Mesothelial cell of epicardium (in vitro differentiated cells): ENCODE data around the gene ZNF532. TPM values are rescaled to one million over a fixed set of nuclear protein-coding genes. Genes with fewer than 3 reads are reported as not detected.

Experiments
- DNase-seq, 2 experiments: peaks; one replicate each; pipeline ENCODE4 v3.0.0; 2021; ENCODE audit warnings: low spot score in 2 of 2; ENCODE audit not compliant: unreplicated experiment in 2 of 2
- H3K27ac Mint-ChIP-seq: 2 replicates; pipeline ENCODE4 v1.8.0; 2021; ENCODE audit warnings: mixed read lengths
- H3K27me3 Mint-ChIP-seq: 2 replicates; pipeline ENCODE4 v1.8.0; 2021; ENCODE audit warnings: low read depth, mixed read lengths
- H3K36me3 Mint-ChIP-seq: 2 replicates; pipeline ENCODE4 v1.8.0; 2021; ENCODE audit warnings: mixed read lengths
- H3K4me1 Mint-ChIP-seq: 2 replicates; pipeline ENCODE4 v1.8.0; 2021; ENCODE audit warnings: mixed read lengths
- H3K4me3 Mint-ChIP-seq: 2 replicates; pipeline ENCODE4 v1.8.0; 2021; ENCODE audit warnings: mild to moderate bottlenecking, moderate library complexity, mixed read lengths
- H3K9me3 Mint-ChIP-seq: 2 replicates; pipeline ENCODE4 v1.8.0; 2021; ENCODE audit warnings: mixed read lengths
- total RNA-seq: library from RNA; stranded (reverse); gene quantifications from 3 replicates; pipeline ENCODE4 v1.2.1, GENCODE V29; 2021
- TF ChIP-seq, protein P1 (sequence below): fragments of 200-600 bp; sonication (generic); IDR thresholded peaks from one replicate; pipeline ENCODE4 v1.5.0; 2021; ENCODE audit warnings: antibody characterized with exemption; ENCODE audit not compliant: unreplicated experiment

The ZNF532 gene
- total RNA-seq, 1 donor from 2014 or later = 188 TPM

DNA sequence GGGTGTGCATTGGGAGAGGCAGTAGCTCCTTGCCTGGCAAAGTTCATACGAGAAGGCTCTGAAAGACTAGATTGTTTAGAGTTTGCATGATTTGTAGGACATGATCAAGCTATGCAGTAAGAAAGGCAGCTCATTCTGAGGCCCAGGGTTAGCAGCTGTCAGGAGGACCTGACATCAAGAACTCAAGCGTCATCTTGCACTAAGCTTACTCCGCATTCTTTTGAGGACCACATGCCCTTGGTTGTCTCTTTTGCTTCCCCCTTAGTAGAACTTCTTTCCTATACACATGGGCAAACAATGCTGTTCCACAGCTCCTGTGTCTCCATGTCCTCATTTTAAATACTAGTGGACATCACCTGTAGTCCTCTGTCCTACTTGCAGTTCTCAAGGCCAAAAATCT, 14.0 kb downstream of the ZNF532 start:
- no peak for DNase-seq
- Mint-ChIP-seq H3K36me3 (peaks cover 48% of the 10 kb centered on the region), H3K4me3 (no peak overlapping the region), H3K9me3 (no peaks in the 10 kb centered on the region), H3K4me1 (peaks cover 40% of the 10 kb centered on the region), H3K27ac (no peak overlapping the region), H3K27me3 (no peaks in the 10 kb centered on the region)
- TF ChIP-seq, protein P1, sequence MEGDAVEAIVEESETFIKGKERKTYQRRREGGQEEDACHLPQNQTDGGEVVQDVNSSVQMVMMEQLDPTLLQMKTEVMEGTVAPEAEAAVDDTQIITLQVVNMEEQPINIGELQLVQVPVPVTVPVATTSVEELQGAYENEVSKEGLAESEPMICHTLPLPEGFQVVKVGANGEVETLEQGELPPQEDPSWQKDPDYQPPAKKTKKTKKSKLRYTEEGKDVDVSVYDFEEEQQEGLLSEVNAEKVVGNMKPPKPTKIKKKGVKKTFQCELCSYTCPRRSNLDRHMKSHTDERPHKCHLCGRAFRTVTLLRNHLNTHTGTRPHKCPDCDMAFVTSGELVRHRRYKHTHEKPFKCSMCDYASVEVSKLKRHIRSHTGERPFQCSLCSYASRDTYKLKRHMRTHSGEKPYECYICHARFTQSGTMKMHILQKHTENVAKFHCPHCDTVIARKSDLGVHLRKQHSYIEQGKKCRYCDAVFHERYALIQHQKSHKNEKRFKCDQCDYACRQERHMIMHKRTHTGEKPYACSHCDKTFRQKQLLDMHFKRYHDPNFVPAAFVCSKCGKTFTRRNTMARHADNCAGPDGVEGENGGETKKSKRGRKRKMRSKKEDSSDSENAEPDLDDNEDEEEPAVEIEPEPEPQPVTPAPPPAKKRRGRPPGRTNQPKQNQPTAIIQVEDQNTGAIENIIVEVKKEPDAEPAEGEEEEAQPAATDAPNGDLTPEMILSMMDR = no peak

- TF ChIP-seq, protein P1 = no peak
- Mint-ChIP-seq H3K9me3 (no peaks in the 10 kb centered on the region), H3K36me3 (peaks cover 33% of the 10 kb centered on the region), H3K27me3 (no peaks in the 10 kb centered on the region), H3K27ac (peak overlapping the region; percentile 52), H3K4me3 (no peak overlapping the region), H3K4me1 (peaks cover 37% of the 10 kb centered on the region)
- no peak for DNase-seq
Measured at GRCh38 chr18:58881477-58881876, 16.8 kb downstream of the ZNF532 start.

DNA sequence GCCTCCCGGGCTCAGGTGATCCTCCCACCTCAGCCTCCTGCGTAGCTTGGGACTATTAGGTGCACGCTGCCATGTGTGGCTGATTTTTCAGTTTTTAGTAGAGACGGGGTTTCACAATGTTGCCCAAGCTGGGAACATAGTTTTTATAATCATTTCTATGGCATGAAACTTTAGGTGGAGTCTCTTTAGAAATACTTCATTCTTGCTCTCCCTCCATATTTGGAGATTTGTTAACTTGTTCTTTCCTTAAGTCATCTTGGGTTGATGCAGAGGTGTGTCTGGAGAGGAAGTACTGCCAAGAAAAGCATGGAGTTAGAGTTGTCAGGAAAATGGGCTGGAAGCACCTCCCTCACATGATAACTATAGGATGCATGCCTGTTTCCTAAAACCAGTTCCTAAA, 17.4 kb downstream of the ZNF532 start:
- H3K27ac Mint-ChIP-seq = peak overlapping the region; percentile 28
- no peaks in the 10 kb centered on the region for H3K9me3 Mint-ChIP-seq
- H3K36me3 Mint-ChIP-seq = peaks cover 30% of the 10 kb centered on the region

DNA sequence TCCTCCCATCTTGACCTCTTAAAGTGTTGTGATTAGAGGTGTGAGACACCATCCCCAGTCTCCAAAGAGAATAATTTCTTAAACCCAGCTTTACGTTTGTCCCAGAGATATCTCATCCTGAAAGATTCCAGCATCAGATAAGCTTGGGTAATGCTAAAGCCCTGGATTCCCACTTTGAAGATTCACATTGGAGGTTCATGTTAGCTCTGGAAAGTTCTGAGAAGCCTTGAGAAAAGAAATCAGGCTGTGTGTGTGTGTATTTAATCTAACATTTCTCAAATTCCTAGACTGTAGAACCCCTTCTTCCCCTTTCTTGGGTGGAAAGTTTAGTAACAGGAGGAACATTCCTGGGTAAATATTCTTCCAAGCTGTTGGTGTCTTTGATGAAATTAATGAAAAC, 18.0 kb downstream of the ZNF532 start:
- H3K27me3 Mint-ChIP-seq = no peaks in the 10 kb centered on the region
- no peak overlapping the region for H3K4me3 Mint-ChIP-seq
- DNase-seq = no peak
- peak overlapping the region; percentile 47 for H3K27ac Mint-ChIP-seq
- peaks cover 49% of the 10 kb centered on the region for H3K4me1 Mint-ChIP-seq
- no peaks in the 10 kb centered on the region for H3K9me3 Mint-ChIP-seq
- TF ChIP-seq, protein P1 = no peak
- H3K36me3 Mint-ChIP-seq = peaks cover 24% of the 10 kb centered on the region

More for the DNA sequence above, 17.4 kb downstream of the ZNF532 start:
- TF ChIP-seq, protein P1 = no peak
- H3K27me3 Mint-ChIP-seq = no peaks in the 10 kb centered on the region
- H3K4me1 Mint-ChIP-seq = peaks cover 43% of the 10 kb centered on the region
- DNase-seq = no peak
- no peak overlapping the region for H3K4me3 Mint-ChIP-seq

GRCh38 chr18:58884680-58885079, 20.0 kb downstream of the ZNF532 start:
- Mint-ChIP-seq H3K4me3 (no peak overlapping the region), H3K27me3 (no peaks in the 10 kb centered on the region), H3K4me1 (peaks cover 49% of the 10 kb centered on the region), H3K9me3 (no peaks in the 10 kb centered on the region), H3K36me3 (peaks cover 14% of the 10 kb centered on the region), H3K27ac (no peak overlapping the region)
- no peak for DNase-seq
- TF ChIP-seq, protein P1 = no peak

GRCh38 chr18:58886431-58886830, 21.8 kb downstream of the ZNF532 start:
- TF ChIP-seq, protein P1 = no peak
- DNase-seq = no peak
- H3K27me3 Mint-ChIP-seq = no peaks in the 10 kb centered on the region
- H3K9me3 Mint-ChIP-seq = no peaks in the 10 kb centered on the region
- peaks cover 19% of the 10 kb centered on the region for H3K36me3 Mint-ChIP-seq
- no peak overlapping the region for H3K4me3 Mint-ChIP-seq
- H3K4me1 Mint-ChIP-seq = peaks cover 35% of the 10 kb centered on the region
- H3K27ac Mint-ChIP-seq = peak overlapping the region; percentile 83
